HEK293 (cell line): Measurements from ENCODE around the gene BCL6.

Experiments used
- SP3 ChIP-seq: fragments of 450-650 bp; formaldehyde crosslinking; IDR thresholded peaks from 2 replicates; pipeline ENCODE4 v1.5.1; 2016; ENCODE audit warnings: missing biosample characterization, missing genetic modification characterization
- TCF7L2 ChIP-seq: IDR thresholded peaks from 2 replicates; pipeline ENCODE4 v1.6.1; 2011; ENCODE audit warnings: low read depth, mild to moderate bottlenecking, inconsistent platforms, low read length, moderate library complexity, borderline replicate concordance

GRCh38 chr3:187783098-187783497, 37.8 kb upstream of the BCL6 start:
- no peak for TF ChIP-seq SP3 (tag by site-specific recombination)
- no peak for TF ChIP-seq TCF7L2
